Measurements from ENCODE around the gene P2RY11. TPM values are rescaled to one million over a fixed set of nuclear protein-coding genes. Genes with fewer than 3 reads are reported as not detected.
A peak's percentile ranks its signal among the peaks of the same experiment; 100 is the strongest.

The P2RY11 gene
- total and polyA plus RNA-seq, 7 donors: 4.0 to 18.5 (median 12.7) TPM

- no peak for TF ChIP-seq CTCF (IDR thresholded peaks at IDR 0.05)
- H3K4me1 ChIP-seq: peaks cover 11% of the 10 kb centered on the region
Measured at GRCh38 chr19:10107254-10107653, 4.2 kb upstream of the P2RY11 start.

DNA sequence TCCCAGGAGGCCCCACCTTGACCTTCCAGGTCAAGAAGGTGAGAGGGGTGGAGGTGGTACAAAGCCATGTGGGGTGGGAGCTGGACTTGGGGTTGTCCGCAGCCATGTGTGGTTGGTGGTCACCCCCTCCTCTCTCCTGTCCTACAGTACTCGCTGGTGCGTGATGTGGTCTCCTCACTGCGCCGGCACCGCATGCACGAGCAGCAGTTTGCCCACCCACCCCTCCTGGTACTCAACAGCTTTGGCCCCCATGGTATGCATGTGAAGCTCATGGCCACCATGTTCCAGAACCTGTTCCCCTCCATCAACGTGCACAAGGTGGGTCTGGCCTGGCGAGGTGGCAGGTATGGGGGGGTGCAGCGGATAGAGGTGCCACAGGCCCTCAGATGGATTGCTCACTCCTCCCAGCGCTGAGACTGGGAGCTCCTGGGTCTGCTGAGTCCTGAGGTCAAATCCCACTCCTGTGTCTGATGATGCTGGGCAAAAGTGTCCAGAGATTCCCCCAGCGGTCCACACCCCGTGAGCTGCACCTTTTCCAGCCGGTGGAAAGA, 3.6 kb upstream of the P2RY11 start:
- ATAC-seq: no peak
- Histone ChIP-seq H3K27ac (no peak overlapping the region), H3K4me3 (peak overlapping the region; percentile 90), H3K9me3 (no peaks in the 10 kb centered on the region), H3K27me3 (ENCODE audit: insufficient read depth in 3 of 3, low read length in 2 of 3) (no peaks in the 10 kb centered on the region), H3K4me1 (peaks cover 11% of the 10 kb centered on the region), H3K36me3 (ENCODE audit: insufficient read depth in 1 of 2, low read depth in 1 of 2) (peaks cover 19 to 48% of the 10 kb centered on the region in 2 donors)
- 91 to 93% (median 92%) methylated on average over 14 of the region's 14 CpGs for WGBS, 3 donors
- intact Hi-C loops (cut with DNase I): no loop called here
- TF ChIP-seq CTCF (IDR thresholded peaks at IDR 0.05): no peak
- no peak for DNase-seq

More at GRCh38 chr19:10107254-10107653, 4.2 kb upstream of the P2RY11 start:
- Histone ChIP-seq H3K27ac (peak overlapping the region; percentile 84), H3K27me3 (ENCODE audit: insufficient read depth in 3 of 3, low read length in 2 of 3) (no peaks in the 10 kb centered on the region), H3K4me3 (peak overlapping the region; percentile 90), H3K9me3 (no peaks in the 10 kb centered on the region), H3K36me3 (ENCODE audit: insufficient read depth in 1 of 2, low read depth in 1 of 2) (peaks cover 19 to 48% of the 10 kb centered on the region in 2 donors)
- intact Hi-C loops (cut with DNase I): no loop called here
- DNase-seq (no peak), ATAC-seq (no peak)
- WGBS, 3 donors: 74 to 81% (median 74%) methylated on average over 10 of the region's 10 CpGs

GRCh38 chr19:10109528-10109927, 2.0 kb upstream of the P2RY11 start:
- peaks cover 13% of the 10 kb centered on the region for H3K4me1 ChIP-seq
- intact Hi-C loops (cut with DNase I): no loop called here

DNA sequence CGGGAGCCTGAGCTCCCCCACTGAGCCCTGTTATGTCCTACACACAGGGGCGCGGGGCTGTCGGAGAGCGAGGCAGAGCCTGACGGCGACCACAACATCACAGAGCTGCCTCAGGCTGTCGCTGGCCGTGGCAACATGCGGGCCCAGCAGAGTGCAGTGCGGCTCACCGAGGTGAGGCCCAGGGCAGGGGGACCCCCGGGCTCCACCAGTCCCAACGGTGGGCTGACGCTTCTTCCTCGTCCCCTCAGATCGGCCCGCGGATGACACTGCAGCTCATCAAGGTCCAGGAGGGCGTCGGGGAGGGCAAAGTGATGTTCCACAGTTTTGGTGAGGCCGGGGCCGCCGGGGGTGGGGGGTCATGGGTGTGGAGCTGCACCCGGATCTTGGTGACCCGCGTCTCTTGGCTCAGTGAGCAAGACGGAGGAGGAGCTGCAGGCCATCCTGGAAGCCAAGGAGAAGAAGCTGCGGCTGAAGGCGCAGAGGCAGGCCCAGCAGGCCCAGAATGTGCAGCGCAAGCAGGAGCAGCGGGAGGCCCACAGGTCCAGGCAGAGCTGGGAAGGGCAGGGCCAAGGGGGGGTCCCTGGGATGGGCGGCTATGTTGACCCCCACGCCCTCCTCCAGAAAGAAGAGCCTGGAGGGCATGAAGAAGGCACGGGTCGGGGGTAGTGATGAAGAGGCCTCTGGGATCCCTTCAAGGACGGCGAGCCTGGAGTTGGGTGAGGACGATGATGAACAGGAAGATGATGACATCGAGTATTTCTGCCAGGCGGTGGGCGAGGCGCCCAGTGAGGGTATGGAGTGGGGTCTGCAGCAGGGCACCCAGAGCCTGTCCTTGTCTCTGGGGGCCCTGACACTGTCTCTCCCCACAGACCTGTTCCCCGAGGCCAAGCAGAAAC, 1.2 kb upstream of the P2RY11 start:
- TF ChIP-seq CTCF (IDR thresholded peaks at IDR 0.05): no peak
- Histone ChIP-seq H3K36me3 (ENCODE audit: insufficient read depth in 1 of 2, low read depth in 1 of 2) (peaks cover 19 to 63% of the 10 kb centered on the region in 2 donors), H3K4me1 (peaks cover 21% of the 10 kb centered on the region), H3K27me3 (ENCODE audit: insufficient read depth in 3 of 3, low read length in 2 of 3) (no peaks in the 10 kb centered on the region), H3K4me3 (no peak overlapping the region), H3K9me3 (no peaks in the 10 kb centered on the region), H3K27ac (no peak overlapping the region)
- 88 to 94% (median 90%) methylated on average over 42 to 44 of the region's 44 CpGs for WGBS, 3 donors
- DNase-seq: peak in 1 of 2 donors; percentile 57
- intact Hi-C loops (cut with DNase I): loop anchor here in 1 of 2 donors (10.0 kb wide), 1 partner anchor 284 kb away; no protein-coding TSS in a partner anchor
- ATAC-seq: no peak

More at GRCh38 chr19:10109528-10109927, 2.0 kb upstream of the P2RY11 start:
- H3K27ac ChIP-seq: no peak overlapping the region
- H3K27me3 ChIP-seq (ENCODE audit: insufficient read depth in 3 of 3, low read length in 2 of 3): no peaks in the 10 kb centered on the region
- H3K9me3 ChIP-seq: no peaks in the 10 kb centered on the region
- ATAC-seq: no peak
- no peak for DNase-seq
- H3K4me3 ChIP-seq: no peak overlapping the region
- H3K36me3 ChIP-seq (ENCODE audit: insufficient read depth in 1 of 2, low read depth in 1 of 2): peaks cover 19 to 56% of the 10 kb centered on the region in 2 donors
- 89 to 93% (median 92%) methylated on average over 14 of the region's 14 CpGs for WGBS, 3 donors
- no peak for TF ChIP-seq CTCF (IDR thresholded peaks at IDR 0.05)

Data from psoas muscle (tissue), 8 donors.